Measurements from ENCODE around the gene NPLOC4.
"Not testable (repeated sequence)": the region's sequence is repeated elsewhere in the genome, so short reads cannot be mapped to it uniquely, and the experiment has no call there.

NPLOC4 gene

DNA sequence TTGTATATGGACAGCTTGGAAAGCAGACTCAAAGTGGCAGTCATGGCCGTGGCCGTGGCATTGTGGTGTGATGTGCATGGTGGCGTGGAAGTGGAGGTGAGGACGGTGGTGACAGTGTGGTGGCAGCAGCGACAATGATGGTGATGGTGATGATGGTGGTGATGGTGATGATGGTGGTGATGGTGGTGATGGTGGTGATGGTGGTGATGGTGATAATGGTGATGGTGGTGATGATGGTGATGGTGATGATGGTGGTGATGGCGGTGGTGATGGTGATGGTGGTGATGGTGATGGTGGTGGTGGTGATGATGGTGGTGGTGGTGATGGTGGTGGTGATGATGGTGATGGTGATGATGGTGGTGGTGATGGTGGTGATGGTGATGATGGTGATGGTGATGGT lies 105.9 kb downstream of the NPLOC4 start:
- H3K27me3 ChIP-seq (replicated peaks; ENCODE audit: control insufficient read depth, insufficient read depth, low read length, poor library complexity, severe bottlenecking), result not testable (repeated sequence)

GRCh38 chr17:81529437-81529803 lies 107.5 kb downstream of the NPLOC4 start:
- no peaks in the 10 kb centered on the region for H3K4me1 ChIP-seq (ENCODE audit: control insufficient read depth, insufficient read depth, low read length, poor library complexity, severe bottlenecking)
- no peaks in the 10 kb centered on the region for H3K9me3 ChIP-seq (ENCODE audit: control insufficient read depth, low read length)
- H3K4me3 ChIP-seq (ENCODE audit: insufficient read depth, low read depth, low read length, poor library complexity, severe bottlenecking), result no peak overlapping the region
- H3K36me3 ChIP-seq (ENCODE audit: control insufficient read depth, insufficient read depth, low read length), result no peaks in the 10 kb centered on the region
- DNase-seq, result no peak
- H3K27me3 ChIP-seq (replicated peaks; ENCODE audit: control insufficient read depth, insufficient read depth, low read length, poor library complexity, severe bottlenecking), result peaks cover 9% of the 10 kb centered on the region
- no peak overlapping the region for H3K27ac ChIP-seq (ENCODE audit: insufficient read depth, low read length, poor library complexity, severe bottlenecking)

More for the DNA sequence above, 105.9 kb downstream of the NPLOC4 start:
- H3K4me1 ChIP-seq (ENCODE audit: control insufficient read depth, insufficient read depth, low read length, poor library complexity, severe bottlenecking); H3K9me3 ChIP-seq (ENCODE audit: control insufficient read depth, low read length); DNase-seq; H3K27ac ChIP-seq (ENCODE audit: insufficient read depth, low read length, poor library complexity, severe bottlenecking); H3K36me3 ChIP-seq (ENCODE audit: control insufficient read depth, insufficient read depth, low read length); H3K4me3 ChIP-seq (ENCODE audit: insufficient read depth, low read depth, low read length, poor library complexity, severe bottlenecking): not testable (repeated sequence)

GRCh38 chr17:81528651-81529436 lies 108.1 kb downstream of the NPLOC4 start:
- Histone ChIP-seq H3K9me3 (ENCODE audit: control insufficient read depth, low read length) (no peaks in the 10 kb centered on the region), H3K4me1 (ENCODE audit: control insufficient read depth, insufficient read depth, low read length, poor library complexity, severe bottlenecking) (no peaks in the 10 kb centered on the region), H3K27me3 (replicated peaks; ENCODE audit: control insufficient read depth, insufficient read depth, low read length, poor library complexity, severe bottlenecking) (peaks cover 11% of the 10 kb centered on the region), H3K27ac (ENCODE audit: insufficient read depth, low read length, poor library complexity, severe bottlenecking) (no peak overlapping the region), H3K36me3 (ENCODE audit: control insufficient read depth, insufficient read depth, low read length) (no peaks in the 10 kb centered on the region), H3K4me3 (ENCODE audit: insufficient read depth, low read depth, low read length, poor library complexity, severe bottlenecking) (no peak overlapping the region)
- no peak for DNase-seq

GRCh38 chr17:81528384-81528650 lies 108.6 kb downstream of the NPLOC4 start:
- no peak for DNase-seq
- no peaks in the 10 kb centered on the region for H3K9me3 ChIP-seq (ENCODE audit: control insufficient read depth, low read length)
- no peak overlapping the region for H3K27ac ChIP-seq (ENCODE audit: insufficient read depth, low read length, poor library complexity, severe bottlenecking)
- no peaks in the 10 kb centered on the region for H3K36me3 ChIP-seq (ENCODE audit: control insufficient read depth, insufficient read depth, low read length)
- no peaks in the 10 kb centered on the region for H3K4me1 ChIP-seq (ENCODE audit: control insufficient read depth, insufficient read depth, low read length, poor library complexity, severe bottlenecking)
- H3K4me3 ChIP-seq (ENCODE audit: insufficient read depth, low read depth, low read length, poor library complexity, severe bottlenecking), result no peak overlapping the region
- H3K27me3 ChIP-seq (replicated peaks; ENCODE audit: control insufficient read depth, insufficient read depth, low read length, poor library complexity, severe bottlenecking), result peaks cover 11% of the 10 kb centered on the region

DNA sequence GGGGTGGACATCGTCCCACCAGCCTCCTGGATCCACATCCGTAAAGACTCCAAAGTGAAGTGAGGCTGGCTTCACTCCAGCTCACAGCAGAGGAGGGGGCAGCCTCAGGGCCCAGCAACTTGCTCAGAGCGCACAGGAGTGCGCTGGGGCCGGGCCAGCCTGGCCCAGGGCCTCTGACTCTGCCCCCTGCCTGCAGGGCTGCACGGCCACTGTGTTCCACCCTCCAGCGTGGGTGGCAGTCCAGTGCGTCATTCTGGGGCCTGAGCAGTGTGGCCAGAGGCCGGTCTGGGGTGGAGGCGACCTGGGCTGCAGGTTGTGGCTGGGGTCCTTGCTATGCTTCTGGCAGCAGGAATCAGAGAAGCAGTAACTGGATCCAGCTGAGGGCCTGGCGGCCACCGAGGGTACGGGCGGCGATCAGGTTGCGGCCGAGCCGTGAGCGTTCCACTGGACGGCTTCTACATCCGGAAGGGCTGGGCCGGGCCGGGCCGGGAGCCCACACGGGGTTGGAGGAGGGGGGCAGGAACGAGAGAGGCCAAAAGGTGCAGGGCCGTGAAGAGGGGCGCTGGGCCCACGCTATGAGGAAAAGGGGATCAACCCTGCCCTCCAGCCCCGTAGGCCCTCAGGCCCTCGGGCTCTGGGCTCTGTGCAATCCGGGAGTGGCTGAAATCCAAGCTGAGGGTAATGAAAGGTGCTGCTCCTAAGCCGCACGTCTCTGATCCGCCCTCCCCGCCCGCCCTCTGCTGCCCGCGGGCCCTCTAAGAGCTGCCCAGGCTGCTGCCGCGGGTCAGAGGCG lies 109.1 kb downstream of the NPLOC4 start, which contains the start of gene FSCN2:
Gene FSCN2 (plus strand): TSS at position 787 of the 793 bp plus-strand sequence. CDS start 155 bp downstream, outside the sequence.
- Histone ChIP-seq H3K27me3 (replicated peaks; ENCODE audit: control insufficient read depth, insufficient read depth, low read length, poor library complexity, severe bottlenecking) (peaks cover 11% of the 10 kb centered on the region), H3K4me1 (ENCODE audit: control insufficient read depth, insufficient read depth, low read length, poor library complexity, severe bottlenecking) (no peaks in the 10 kb centered on the region), H3K27ac (ENCODE audit: insufficient read depth, low read length, poor library complexity, severe bottlenecking) (no peak within 1 kb of the TSS), H3K36me3 (ENCODE audit: control insufficient read depth, insufficient read depth, low read length) (no peaks in the 10 kb centered on the region), H3K9me3 (ENCODE audit: control insufficient read depth, low read length) (no peaks in the 10 kb centered on the region), H3K4me3 (ENCODE audit: insufficient read depth, low read depth, low read length, poor library complexity, severe bottlenecking) (no peak within 1 kb of the TSS)
- no peak for DNase-seq

DNA sequence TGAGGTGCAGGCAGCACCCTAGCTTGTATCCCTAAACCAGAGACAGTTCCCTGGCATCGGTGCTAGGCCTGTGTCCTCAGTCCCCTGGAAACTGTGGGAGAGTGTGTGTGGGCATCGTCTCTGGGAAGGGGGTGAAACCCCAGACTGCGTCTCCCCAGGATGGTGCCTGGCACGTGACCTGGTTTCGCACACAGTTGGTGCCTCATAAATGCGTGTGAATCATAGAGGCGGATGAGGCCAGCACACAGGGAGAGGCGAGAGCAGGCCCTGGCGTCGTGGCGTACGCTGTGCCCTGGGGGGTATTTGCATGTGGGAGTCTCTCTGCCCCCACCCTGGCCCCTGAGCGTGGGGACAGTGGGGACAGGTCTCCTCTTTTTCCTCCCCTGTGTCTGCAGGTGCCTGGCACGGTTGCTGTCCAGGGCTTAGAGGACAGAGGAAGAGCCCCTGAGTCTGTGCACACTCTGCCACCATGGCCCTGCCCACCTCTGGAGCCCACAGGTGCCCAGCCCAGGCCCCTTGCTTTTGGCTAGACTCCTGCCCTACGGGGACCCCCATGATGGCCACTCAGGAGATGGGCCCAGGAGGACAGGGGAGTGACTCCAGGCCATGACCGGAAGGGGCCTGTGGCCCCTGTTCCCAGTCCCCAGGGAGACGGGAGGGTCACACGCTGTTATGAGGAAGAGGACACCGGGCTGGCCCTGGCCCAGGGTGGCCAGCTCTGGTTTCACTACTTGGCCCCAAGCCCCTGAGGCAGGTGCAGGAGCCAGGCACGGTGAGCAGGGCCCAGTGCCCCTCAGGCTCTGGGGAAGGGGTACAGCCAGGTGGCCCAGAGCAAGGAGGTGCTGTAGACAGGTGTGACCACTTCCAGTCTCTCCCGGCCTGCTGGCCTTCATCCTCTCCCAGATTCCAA lies 110.0 kb downstream of the NPLOC4 start:
- no peak overlapping the region for H3K27ac ChIP-seq (ENCODE audit: insufficient read depth, low read length, poor library complexity, severe bottlenecking)
- H3K9me3 ChIP-seq (ENCODE audit: control insufficient read depth, low read length), result no peaks in the 10 kb centered on the region
- H3K4me3 ChIP-seq (ENCODE audit: insufficient read depth, low read depth, low read length, poor library complexity, severe bottlenecking), result no peak overlapping the region
- DNase-seq, result no peak
- peaks cover 11% of the 10 kb centered on the region for H3K27me3 ChIP-seq (replicated peaks; ENCODE audit: control insufficient read depth, insufficient read depth, low read length, poor library complexity, severe bottlenecking)
- H3K4me1 ChIP-seq (ENCODE audit: control insufficient read depth, insufficient read depth, low read length, poor library complexity, severe bottlenecking), result no peaks in the 10 kb centered on the region
- no peaks in the 10 kb centered on the region for H3K36me3 ChIP-seq (ENCODE audit: control insufficient read depth, insufficient read depth, low read length)

GRCh38 chr17:81524865-81525159 lies 112.1 kb downstream of the NPLOC4 start:
- Histone ChIP-seq H3K4me3 (ENCODE audit: insufficient read depth, low read depth, low read length, poor library complexity, severe bottlenecking) (no peak overlapping the region), H3K4me1 (ENCODE audit: control insufficient read depth, insufficient read depth, low read length, poor library complexity, severe bottlenecking) (peaks cover under 1% of the 10 kb centered on the region), H3K27me3 (replicated peaks; ENCODE audit: control insufficient read depth, insufficient read depth, low read length, poor library complexity, severe bottlenecking) (peaks cover 11% of the 10 kb centered on the region), H3K36me3 (ENCODE audit: control insufficient read depth, insufficient read depth, low read length) (no peaks in the 10 kb centered on the region), H3K9me3 (ENCODE audit: control insufficient read depth, low read length) (no peaks in the 10 kb centered on the region), H3K27ac (ENCODE audit: insufficient read depth, low read length, poor library complexity, severe bottlenecking) (no peak overlapping the region)
- DNase-seq, result no peak

DNA sequence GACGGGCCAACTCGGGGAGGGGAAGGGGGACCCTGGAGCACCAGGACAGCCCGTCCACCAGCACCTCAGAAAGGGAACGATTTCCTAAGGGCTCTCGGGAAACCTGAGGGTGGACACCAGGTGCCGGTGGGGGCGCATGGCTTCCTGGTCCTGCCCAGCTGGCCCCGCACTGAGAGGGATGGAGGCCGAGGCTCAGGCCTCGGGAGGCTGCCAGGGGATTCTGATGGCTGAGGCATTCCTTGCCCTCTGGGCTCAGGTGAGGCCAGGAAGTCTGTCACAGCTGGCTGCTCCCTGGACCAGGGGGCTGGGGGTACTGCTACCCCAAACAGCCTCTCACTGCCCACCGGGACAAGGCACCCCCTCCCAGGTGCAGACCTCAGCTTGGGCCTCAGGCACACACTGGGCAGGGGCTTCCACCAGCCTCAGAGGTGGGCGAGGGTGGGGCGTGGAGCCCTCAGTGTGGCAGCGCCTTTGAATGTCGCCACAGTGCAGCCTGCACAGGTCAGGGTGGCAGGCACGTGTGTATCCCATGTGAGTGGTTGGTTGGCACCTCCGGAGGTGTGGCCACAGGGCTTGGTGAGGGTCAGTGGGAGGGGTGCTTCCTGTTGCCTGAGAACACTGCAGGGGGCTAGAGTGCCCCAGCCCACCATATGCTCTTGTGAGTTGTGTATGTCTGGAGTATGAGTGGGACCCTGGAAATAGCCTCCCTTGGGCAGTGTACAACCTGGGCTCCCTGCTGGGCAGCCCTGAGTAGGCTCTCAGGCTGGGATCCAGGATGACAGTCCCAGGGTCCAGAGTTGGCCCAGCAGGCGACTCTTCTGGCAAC lies 112.7 kb downstream of the NPLOC4 start:
- H3K27me3 ChIP-seq (replicated peaks; ENCODE audit: control insufficient read depth, insufficient read depth, low read length, poor library complexity, severe bottlenecking), result peaks cover 11% of the 10 kb centered on the region
- DNase-seq, result no peak
- H3K9me3 ChIP-seq (ENCODE audit: control insufficient read depth, low read length), result no peaks in the 10 kb centered on the region
- peaks cover 5% of the 10 kb centered on the region for H3K4me1 ChIP-seq (ENCODE audit: control insufficient read depth, insufficient read depth, low read length, poor library complexity, severe bottlenecking)
- H3K36me3 ChIP-seq (ENCODE audit: control insufficient read depth, insufficient read depth, low read length), result no peaks in the 10 kb centered on the region
- H3K27ac ChIP-seq (ENCODE audit: insufficient read depth, low read length, poor library complexity, severe bottlenecking), result no peak overlapping the region
- H3K4me3 ChIP-seq (ENCODE audit: insufficient read depth, low read depth, low read length, poor library complexity, severe bottlenecking), result no peak overlapping the region

DNA sequence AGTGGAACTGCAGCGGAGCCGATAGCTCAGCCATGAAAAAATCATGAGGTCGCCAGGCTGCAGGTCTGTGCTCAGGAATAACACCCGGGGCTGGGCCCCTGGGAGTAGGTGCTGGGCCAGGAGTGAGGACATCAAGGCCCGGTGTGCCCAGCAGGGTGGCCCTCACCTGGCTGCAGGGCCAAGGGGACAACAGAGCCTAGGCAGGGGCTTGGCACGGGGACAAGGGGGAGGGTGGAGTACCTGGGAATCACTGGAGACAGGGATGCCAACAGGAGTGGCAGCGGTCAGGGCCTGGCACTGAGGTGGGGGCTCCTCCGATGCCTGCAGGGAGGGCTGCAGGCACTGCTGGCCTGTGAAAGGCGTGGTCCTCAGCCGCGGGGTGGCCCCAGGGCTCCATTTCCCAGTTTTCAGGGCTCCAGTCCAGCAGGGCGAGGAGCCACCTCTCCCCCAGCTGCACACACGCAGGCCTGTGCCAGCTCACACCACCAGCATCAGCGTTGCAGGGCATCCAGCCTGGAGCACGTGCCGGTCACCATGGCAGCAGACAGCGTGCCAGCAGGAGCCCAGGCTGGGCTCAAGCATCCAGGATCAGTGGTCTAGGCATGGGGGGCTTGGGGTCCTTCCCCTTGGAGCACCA lies 113.4 kb downstream of the NPLOC4 start:
- Histone ChIP-seq H3K27ac (ENCODE audit: insufficient read depth, low read length, poor library complexity, severe bottlenecking) (no peak overlapping the region), H3K4me1 (ENCODE audit: control insufficient read depth, insufficient read depth, low read length, poor library complexity, severe bottlenecking) (peaks cover 12% of the 10 kb centered on the region), H3K9me3 (ENCODE audit: control insufficient read depth, low read length) (no peaks in the 10 kb centered on the region), H3K4me3 (ENCODE audit: insufficient read depth, low read depth, low read length, poor library complexity, severe bottlenecking) (no peak overlapping the region), H3K27me3 (replicated peaks; ENCODE audit: control insufficient read depth, insufficient read depth, low read length, poor library complexity, severe bottlenecking) (peaks cover 11% of the 10 kb centered on the region), H3K36me3 (ENCODE audit: control insufficient read depth, insufficient read depth, low read length) (no peaks in the 10 kb centered on the region)
- DNase-seq, result no peak

Data from effector memory CD4-positive, alpha-beta T cell (primary cell).